Testis (tissue), 2 donors: ENCODE results near the gene CIB4.

ENCODE experiments used
- CTCF ChIP-seq, 3 experiments: fragments of 450-650 bp in 2 of 3; fragments of 200-600 bp in 1 of 3; sonication (generic) in 1 of 3; IDR thresholded peaks; one replicate each; pipeline ENCODE4 v1.5.1; 2016 to 2019; ENCODE audit warnings: antibody characterized with exemption in 3 of 3, mild to moderate bottlenecking in 2 of 3, moderate library complexity in 1 of 3
- POLR2A ChIP-seq: fragments of 450-650 bp; IDR thresholded peaks from one replicate; pipeline ENCODE4 v1.6.1; 2017; ENCODE audit warnings: antibody characterized with exemption, mild to moderate bottlenecking, moderate library complexity

DNA sequence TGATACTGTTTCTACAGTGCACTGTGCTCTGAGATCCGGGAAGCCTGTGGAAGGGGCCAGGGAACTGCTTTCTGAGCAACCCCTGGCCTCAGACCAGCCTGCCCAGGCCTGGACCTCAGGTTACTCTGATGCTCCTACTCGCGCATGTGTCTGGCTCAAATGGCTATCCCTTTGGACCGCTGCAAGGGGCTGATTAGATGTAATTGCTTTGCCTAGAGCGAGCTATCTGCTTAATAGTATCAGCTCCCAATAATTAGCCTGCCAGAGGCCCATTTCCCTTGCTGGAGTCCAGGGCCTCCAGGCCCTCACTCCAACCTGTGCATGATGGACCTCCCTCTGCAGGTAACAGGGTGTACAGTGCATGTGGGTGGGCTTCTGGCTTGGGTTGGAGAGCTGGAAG lies 44.2 kb upstream of the CIB4 start:
- TF ChIP-seq CTCF (IDR thresholded peaks at IDR 0.05): no peak
- TF ChIP-seq POLR2A: no peak
